Thoracic aorta (tissue), 2 donors: ENCODE measurements around the gene IGSF11. TPM values are rescaled to one million over a fixed set of nuclear protein-coding genes. Genes with fewer than 3 reads are reported as not detected.

Source experiments
- ATAC-seq: fragments of 150-250 bp; one replicate; pipeline ENCODE4 v1.8.0; 2017; ENCODE audit warnings: low read depth; ENCODE audit not compliant: insufficient number of reproducible peaks, low FRiP score
- DNase-seq: peaks from one replicate; pipeline ENCODE4 v3.0.0-alpha.2; 2020; ENCODE audit warnings: low spot score
- H3K27ac ChIP-seq, 2 donors: fragments of 200-600 bp; sonication (generic); 1 replicate in 1 of 2; 2 replicates in 1 of 2; pipeline ENCODE4 v1.5.1; 2016; ENCODE audit warnings: mild to moderate bottlenecking in 2 of 2, moderate library complexity in 2 of 2
- H3K27me3 ChIP-seq: fragments of 200-600 bp; sonication (generic); replicated peaks from 2 replicates; pipeline ENCODE4 v1.6.0; 2016; ENCODE audit warnings: mild to moderate bottlenecking; ENCODE audit not compliant: insufficient read depth
- H3K36me3 ChIP-seq: fragments of 200-600 bp; sonication (generic); one replicate; pipeline ENCODE4 v1.5.1; 2016
- H3K4me1 ChIP-seq, 2 donors: fragments of 200-600 bp; sonication (generic); 1 replicate in 1 of 2; 2 replicates in 1 of 2; pipeline versions ENCODE4 v1.5.1 to v1.6.0; 2016; ENCODE audit warnings: low read depth in 2 of 2, mild to moderate bottlenecking in 1 of 2; ENCODE audit not compliant: control insufficient read depth in 1 of 2
- H3K4me3 ChIP-seq: fragments of 200-600 bp; sonication (generic); 2 replicates; pipeline ENCODE4 v1.5.1; 2016; ENCODE audit warnings: mild to moderate bottlenecking
- H3K9me3 ChIP-seq: fragments of 200-600 bp; sonication (generic); 2 replicates; pipeline ENCODE4 v1.5.1; 2016
- total RNA-seq, 2 donors: library from RNA; depleted of rRNA; stranded (reverse); fragments of >200 nt; gene quantifications; one replicate each; pipeline versions ENCODE4 v1.1.0 to v1.2.3, GENCODE V29; 2016
- TF ChIP-seq, protein P1 (sequence below): fragments of 200-600 bp; sonication (generic); IDR thresholded peaks from one replicate; pipeline ENCODE4 v1.5.1; 2019; ENCODE audit warnings: antibody characterized with exemption

Gene IGSF11
- total RNA-seq, 2 donors from 2014 or later: 0.71 TPM; not detected in 1

GRCh38 chr3:119063471-119063870 is 28.8 kb upstream of the IGSF11 start:
- TF ChIP-seq, protein P1, sequence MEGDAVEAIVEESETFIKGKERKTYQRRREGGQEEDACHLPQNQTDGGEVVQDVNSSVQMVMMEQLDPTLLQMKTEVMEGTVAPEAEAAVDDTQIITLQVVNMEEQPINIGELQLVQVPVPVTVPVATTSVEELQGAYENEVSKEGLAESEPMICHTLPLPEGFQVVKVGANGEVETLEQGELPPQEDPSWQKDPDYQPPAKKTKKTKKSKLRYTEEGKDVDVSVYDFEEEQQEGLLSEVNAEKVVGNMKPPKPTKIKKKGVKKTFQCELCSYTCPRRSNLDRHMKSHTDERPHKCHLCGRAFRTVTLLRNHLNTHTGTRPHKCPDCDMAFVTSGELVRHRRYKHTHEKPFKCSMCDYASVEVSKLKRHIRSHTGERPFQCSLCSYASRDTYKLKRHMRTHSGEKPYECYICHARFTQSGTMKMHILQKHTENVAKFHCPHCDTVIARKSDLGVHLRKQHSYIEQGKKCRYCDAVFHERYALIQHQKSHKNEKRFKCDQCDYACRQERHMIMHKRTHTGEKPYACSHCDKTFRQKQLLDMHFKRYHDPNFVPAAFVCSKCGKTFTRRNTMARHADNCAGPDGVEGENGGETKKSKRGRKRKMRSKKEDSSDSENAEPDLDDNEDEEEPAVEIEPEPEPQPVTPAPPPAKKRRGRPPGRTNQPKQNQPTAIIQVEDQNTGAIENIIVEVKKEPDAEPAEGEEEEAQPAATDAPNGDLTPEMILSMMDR: no peak
- no peaks in the 10 kb centered on the region for H3K4me1 ChIP-seq
- H3K9me3 ChIP-seq: no peaks in the 10 kb centered on the region
- H3K27ac ChIP-seq: no peak overlapping the region
- DNase-seq (no peak), ATAC-seq (no peak)
- no peak overlapping the region for H3K4me3 ChIP-seq
- H3K27me3 ChIP-seq: no peaks in the 10 kb centered on the region
- H3K36me3 ChIP-seq: no peaks in the 10 kb centered on the region

GRCh38 chr3:119062892-119063291 is 28.2 kb upstream of the IGSF11 start:
- Histone ChIP-seq H3K27me3 (no peaks in the 10 kb centered on the region), H3K4me1 (no peaks in the 10 kb centered on the region), H3K4me3 (no peak overlapping the region), H3K27ac (no peak overlapping the region), H3K36me3 (no peaks in the 10 kb centered on the region), H3K9me3 (no peaks in the 10 kb centered on the region)
- ATAC-seq (no peak), DNase-seq (no peak)
- TF ChIP-seq, protein P1: no peak

DNA sequence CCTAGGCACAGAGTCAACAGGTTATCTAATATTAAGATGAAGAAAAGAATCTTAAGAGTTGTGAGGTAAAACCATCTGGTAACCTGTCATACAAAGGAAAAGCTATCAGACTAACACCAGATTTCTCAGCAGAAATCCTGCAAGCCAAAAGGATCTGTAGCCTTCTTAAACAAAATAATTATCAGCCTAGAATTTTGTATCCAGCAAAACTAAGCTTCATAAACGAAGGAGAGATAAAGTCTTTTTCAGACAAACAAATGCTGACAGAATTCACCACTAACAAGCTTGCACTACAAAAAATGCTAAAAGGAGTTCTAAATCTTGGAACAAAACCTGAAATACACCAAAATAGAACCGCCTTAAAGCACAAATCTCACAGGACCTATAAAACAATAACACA is 9.9 kb upstream of the IGSF11 start:
- TF ChIP-seq, protein P1: no peak
- Histone ChIP-seq H3K36me3 (no peaks in the 10 kb centered on the region), H3K9me3 (peaks cover 4% of the 10 kb centered on the region), H3K27ac (no peak overlapping the region), H3K4me3 (no peak overlapping the region), H3K27me3 (no peaks in the 10 kb centered on the region), H3K4me1 (no peaks in the 10 kb centered on the region)
- DNase-seq: no peak
- no peak for ATAC-seq

DNA sequence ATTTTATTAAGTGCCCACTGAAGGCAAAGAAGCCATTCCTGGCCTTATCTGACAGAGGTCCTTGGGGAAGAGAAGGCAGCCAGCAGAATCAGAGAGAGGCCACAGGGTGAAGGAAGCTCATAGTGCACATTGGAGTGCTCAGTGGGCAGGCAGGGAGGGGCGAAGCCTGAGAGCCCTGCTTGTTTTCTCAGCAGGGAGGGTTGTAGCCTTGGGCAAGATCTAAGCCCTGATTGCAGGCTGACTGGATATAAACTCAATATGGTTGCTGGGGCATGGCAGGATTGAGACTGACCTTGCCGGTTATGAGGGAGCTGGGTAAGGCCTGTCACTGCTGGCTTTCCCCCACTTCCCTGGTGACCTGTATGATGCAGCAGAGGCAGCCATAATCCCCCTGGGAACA is 7.5 kb upstream of the IGSF11 start:
- DNase-seq (no peak), ATAC-seq (no peak)
- Histone ChIP-seq H3K4me3 (no peak overlapping the region), H3K4me1 (no peaks in the 10 kb centered on the region), H3K9me3 (peaks cover 4% of the 10 kb centered on the region), H3K27me3 (no peaks in the 10 kb centered on the region), H3K27ac (no peak overlapping the region), H3K36me3 (no peaks in the 10 kb centered on the region)
- TF ChIP-seq, protein P1: no peak

DNA sequence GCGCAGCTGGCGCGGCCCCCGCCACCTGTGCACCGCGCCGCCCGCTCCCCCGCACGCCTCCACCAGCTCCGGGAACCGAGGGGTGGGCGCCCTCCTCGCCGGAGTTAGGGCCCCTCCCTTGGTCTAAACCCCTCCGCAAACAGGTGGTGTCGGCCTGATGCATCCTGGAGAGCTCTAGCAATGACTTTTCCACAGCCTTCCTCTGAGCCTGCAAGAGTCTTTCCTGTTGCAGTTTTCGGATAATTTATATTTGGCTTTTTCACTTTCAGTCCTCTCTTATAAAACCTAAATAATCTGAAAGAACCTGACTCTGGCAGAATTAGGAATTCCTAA is 334 bp upstream of the IGSF11 start:
- TF ChIP-seq, protein P1: no peak
- H3K9me3 ChIP-seq: no peaks in the 10 kb centered on the region
- peak overlapping the region; percentile 77 for H3K4me3 ChIP-seq
- H3K36me3 ChIP-seq: no peaks in the 10 kb centered on the region
- H3K27ac ChIP-seq: no peak overlapping the region
- H3K27me3 ChIP-seq: no peaks in the 10 kb centered on the region
- DNase-seq: no peak
- peaks cover 5 to 12% of the 10 kb centered on the region in 2 donors for H3K4me1 ChIP-seq
- ATAC-seq: no peak
